Loucy (cell line): ENCODE measurements around the gene RAB4A.

Experiments used
- EZH2phosphoT487 ChIP-seq: fragments of 200-600 bp; IDR thresholded peaks from 2 replicates; pipeline ENCODE4 v1.6.1; 2018; ENCODE audit warnings: antibody characterized with exemption, mild to moderate bottlenecking, moderate library complexity, borderline replicate concordance
- TF ChIP-seq, protein P1 (sequence below): fragments of 200-600 bp; sonication (generic); conservative IDR thresholded peaks from 2 replicates; pipeline ENCODE4 v1.5.1; 2014; ENCODE audit warnings: mild to moderate bottlenecking, antibody characterized with exemption, low read length

DNA sequence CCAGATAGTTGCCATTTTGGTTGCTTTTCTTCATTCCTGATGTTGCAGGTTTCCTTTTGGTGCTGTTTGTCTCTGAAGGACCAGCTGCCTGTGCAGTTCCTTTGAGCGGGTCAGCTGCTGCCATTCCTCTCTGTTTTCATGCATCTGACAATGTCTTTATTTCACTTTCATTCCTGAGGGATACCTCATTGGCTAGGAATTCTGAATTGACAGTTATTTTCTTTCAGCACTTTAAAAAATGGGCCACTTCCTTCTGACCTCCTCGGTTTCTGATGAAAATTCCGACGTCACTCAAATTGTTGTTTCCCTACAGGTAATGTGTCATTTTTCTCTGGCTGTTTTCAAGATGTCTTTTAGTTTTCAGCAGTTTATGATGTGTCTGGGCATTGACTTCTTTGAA, 47.1 kb downstream of the RAB4A start:
- TF ChIP-seq, protein P1, sequence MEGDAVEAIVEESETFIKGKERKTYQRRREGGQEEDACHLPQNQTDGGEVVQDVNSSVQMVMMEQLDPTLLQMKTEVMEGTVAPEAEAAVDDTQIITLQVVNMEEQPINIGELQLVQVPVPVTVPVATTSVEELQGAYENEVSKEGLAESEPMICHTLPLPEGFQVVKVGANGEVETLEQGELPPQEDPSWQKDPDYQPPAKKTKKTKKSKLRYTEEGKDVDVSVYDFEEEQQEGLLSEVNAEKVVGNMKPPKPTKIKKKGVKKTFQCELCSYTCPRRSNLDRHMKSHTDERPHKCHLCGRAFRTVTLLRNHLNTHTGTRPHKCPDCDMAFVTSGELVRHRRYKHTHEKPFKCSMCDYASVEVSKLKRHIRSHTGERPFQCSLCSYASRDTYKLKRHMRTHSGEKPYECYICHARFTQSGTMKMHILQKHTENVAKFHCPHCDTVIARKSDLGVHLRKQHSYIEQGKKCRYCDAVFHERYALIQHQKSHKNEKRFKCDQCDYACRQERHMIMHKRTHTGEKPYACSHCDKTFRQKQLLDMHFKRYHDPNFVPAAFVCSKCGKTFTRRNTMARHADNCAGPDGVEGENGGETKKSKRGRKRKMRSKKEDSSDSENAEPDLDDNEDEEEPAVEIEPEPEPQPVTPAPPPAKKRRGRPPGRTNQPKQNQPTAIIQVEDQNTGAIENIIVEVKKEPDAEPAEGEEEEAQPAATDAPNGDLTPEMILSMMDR: no peak
- no peak for TF ChIP-seq EZH2phosphoT487
